ENCODE results near the gene CEBPB. TPM values are rescaled to one million over a fixed set of nuclear protein-coding genes. Genes with fewer than 3 reads are reported as not detected.

Gene CEBPB
- total RNA-seq, 2 donors from 2014 or later = 32.0 to 34.0 TPM

DNA sequence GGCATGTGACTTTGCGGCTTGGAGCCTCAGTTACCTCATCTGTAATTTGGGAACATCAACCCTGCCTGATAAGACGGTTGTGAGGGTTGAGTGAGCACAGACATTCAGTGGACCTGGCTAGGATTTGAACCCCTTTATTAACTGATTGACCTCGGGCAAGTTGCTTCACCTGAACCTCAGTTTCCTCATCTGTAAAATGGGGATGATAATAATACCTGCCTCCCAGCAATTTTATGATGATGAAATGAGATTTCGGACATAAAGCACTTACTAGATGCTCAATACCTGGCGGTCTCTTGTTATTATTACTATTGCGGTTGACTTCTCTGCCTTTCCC lies 51.5 kb downstream of the CEBPB start:
- Histone ChIP-seq H3K9ac (ENCODE audit: low read depth in 2 of 2, low read length in 2 of 2) (no peak overlapping the region), H3K9me3 (no peaks in the 10 kb centered on the region), H3K4me1 (no peaks in the 10 kb centered on the region), H3K27me3 (no peaks in the 10 kb centered on the region), H3K4me3 (no peak overlapping the region), H3K36me3 (no peaks in the 10 kb centered on the region), H3K27ac (no peak overlapping the region)
- TF ChIP-seq, protein P1, sequence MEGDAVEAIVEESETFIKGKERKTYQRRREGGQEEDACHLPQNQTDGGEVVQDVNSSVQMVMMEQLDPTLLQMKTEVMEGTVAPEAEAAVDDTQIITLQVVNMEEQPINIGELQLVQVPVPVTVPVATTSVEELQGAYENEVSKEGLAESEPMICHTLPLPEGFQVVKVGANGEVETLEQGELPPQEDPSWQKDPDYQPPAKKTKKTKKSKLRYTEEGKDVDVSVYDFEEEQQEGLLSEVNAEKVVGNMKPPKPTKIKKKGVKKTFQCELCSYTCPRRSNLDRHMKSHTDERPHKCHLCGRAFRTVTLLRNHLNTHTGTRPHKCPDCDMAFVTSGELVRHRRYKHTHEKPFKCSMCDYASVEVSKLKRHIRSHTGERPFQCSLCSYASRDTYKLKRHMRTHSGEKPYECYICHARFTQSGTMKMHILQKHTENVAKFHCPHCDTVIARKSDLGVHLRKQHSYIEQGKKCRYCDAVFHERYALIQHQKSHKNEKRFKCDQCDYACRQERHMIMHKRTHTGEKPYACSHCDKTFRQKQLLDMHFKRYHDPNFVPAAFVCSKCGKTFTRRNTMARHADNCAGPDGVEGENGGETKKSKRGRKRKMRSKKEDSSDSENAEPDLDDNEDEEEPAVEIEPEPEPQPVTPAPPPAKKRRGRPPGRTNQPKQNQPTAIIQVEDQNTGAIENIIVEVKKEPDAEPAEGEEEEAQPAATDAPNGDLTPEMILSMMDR (IDR thresholded peaks at IDR 0.05) = no peak
- no peak for DNase-seq
- intact Hi-C loops (cut with DNase I) = no loop called here

Other genes starting within 250 kb of the CEBPB start
- gene SNAI1, start 207.8 kb upstream of the CEBPB start, total RNA-seq = 1 to 10 TPM in 1 of 2 donors, under 1 TPM in 1; 0.59 to 4.5 TPM
- 10 to 100 TPM; 77.1 to 83.5 TPM for gene UBE2V1, start 77.7 kb upstream of the CEBPB start, total RNA-seq
- gene PEDS1, start 37.1 kb upstream of the CEBPB start, total RNA-seq = 10 to 100 TPM; 23.1 to 29.1 TPM